Measurements from ENCODE around the gene LRIG2.

- TF ChIP-seq, protein P1, sequence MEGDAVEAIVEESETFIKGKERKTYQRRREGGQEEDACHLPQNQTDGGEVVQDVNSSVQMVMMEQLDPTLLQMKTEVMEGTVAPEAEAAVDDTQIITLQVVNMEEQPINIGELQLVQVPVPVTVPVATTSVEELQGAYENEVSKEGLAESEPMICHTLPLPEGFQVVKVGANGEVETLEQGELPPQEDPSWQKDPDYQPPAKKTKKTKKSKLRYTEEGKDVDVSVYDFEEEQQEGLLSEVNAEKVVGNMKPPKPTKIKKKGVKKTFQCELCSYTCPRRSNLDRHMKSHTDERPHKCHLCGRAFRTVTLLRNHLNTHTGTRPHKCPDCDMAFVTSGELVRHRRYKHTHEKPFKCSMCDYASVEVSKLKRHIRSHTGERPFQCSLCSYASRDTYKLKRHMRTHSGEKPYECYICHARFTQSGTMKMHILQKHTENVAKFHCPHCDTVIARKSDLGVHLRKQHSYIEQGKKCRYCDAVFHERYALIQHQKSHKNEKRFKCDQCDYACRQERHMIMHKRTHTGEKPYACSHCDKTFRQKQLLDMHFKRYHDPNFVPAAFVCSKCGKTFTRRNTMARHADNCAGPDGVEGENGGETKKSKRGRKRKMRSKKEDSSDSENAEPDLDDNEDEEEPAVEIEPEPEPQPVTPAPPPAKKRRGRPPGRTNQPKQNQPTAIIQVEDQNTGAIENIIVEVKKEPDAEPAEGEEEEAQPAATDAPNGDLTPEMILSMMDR (IDR thresholded peaks at IDR 0.05; ENCODE audit: low read length) = no peak
- no peak for TF ChIP-seq EZH2 (IDR thresholded peaks at IDR 0.05; ENCODE audit: borderline replicate concordance, low read length)
Measured at GRCh38 chr1:113040718-113041412, 32.1 kb upstream of the LRIG2 start.

Data from OCI-LY1 (cell line).